ENCODE measurements around the gene KIAA1191.

The KIAA1191 gene

DNA sequence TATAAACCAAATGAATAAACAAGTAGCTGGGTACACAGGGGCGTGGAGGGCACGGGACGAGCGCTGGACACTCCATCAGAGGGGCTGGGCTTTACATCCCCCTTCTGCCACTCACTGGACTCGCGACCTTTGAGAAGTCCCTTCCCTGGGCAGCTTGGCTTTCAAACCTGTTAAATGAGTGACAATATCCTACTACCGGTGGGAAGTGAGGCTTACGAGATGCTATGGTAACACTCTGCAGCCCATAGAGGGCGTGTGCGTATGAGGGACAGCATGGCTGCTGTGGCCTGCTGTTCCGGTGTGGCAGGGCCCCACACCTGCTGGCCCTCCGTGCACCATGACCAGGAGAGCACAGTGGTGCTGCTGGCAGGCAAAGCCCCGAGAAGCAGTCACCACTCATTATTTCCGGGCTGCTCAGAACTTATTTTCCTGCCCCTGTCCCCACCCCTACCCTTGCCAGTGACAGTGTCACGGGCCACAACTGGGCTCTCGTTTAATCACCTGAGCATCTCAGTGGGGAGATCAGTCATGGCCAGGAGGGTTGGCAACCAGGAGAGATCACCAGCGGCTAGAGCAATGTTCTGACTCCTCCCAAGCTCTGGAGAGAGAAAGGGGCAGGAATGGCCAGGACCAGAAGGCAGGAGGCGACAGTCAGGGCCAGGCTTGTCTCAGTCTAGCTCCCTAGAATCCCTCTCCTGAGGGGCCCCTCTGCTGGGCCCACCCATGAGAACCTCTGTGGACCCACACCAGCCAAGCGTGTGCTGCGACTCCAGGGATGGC lies 44.3 kb upstream of the KIAA1191 start:
- H3K4me3 ChIP-seq (ENCODE audit: low read depth, low read length) = no peak overlapping the region
- TF ChIP-seq, protein P1, sequence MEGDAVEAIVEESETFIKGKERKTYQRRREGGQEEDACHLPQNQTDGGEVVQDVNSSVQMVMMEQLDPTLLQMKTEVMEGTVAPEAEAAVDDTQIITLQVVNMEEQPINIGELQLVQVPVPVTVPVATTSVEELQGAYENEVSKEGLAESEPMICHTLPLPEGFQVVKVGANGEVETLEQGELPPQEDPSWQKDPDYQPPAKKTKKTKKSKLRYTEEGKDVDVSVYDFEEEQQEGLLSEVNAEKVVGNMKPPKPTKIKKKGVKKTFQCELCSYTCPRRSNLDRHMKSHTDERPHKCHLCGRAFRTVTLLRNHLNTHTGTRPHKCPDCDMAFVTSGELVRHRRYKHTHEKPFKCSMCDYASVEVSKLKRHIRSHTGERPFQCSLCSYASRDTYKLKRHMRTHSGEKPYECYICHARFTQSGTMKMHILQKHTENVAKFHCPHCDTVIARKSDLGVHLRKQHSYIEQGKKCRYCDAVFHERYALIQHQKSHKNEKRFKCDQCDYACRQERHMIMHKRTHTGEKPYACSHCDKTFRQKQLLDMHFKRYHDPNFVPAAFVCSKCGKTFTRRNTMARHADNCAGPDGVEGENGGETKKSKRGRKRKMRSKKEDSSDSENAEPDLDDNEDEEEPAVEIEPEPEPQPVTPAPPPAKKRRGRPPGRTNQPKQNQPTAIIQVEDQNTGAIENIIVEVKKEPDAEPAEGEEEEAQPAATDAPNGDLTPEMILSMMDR (IDR thresholded peaks at IDR 0.05; ENCODE audit: low read depth, low read length) = no peak

- TF ChIP-seq, protein P1 (IDR thresholded peaks at IDR 0.05; ENCODE audit: low read depth, low read length) = no peak
- H3K4me3 ChIP-seq (ENCODE audit: low read depth, low read length) = no peak overlapping the region
Measured at GRCh38 chr5:176401281-176402205, 40.0 kb upstream of the KIAA1191 start.

DNA sequence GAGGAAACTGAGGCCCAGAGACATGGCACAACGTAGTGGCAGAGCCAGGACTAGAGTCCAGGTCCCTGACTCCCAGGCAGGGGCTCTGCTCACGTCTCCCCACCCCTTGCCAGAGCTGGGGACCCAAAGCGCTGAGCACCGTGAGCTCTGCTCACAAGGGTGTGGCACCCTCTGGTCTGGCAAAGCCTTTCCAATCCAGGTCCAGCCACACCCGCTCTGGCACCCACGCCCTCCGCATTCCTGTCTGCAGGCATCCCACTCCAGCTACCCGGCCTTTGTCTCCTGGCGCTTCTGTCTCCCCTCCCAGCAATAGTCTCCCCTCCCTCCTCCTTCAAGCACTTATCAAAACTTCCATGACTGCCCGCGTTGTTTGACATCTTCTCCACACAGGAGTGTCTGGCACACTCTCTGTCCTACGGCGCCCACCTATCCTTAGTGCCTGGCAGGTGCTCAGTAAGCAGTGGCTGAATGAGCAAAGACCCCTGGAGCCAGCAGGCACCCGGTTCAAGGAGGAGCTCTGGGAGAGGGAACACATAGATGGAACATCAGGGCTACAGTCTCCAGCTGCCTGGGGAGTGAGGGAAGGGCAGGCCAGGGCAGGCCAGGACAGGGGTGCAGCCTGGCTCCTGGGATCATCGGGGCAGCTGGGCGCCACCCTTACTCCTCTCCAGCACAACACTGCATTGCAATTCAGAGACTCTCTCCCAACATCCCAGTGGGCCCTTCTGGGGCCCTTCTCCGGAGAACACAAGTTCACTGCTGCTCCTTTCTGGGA lies 39.0 kb upstream of the KIAA1191 start:
- TF ChIP-seq, protein P1 (IDR thresholded peaks at IDR 0.05; ENCODE audit: low read depth, low read length) = no peak
- no peak overlapping the region for H3K4me3 ChIP-seq (ENCODE audit: low read depth, low read length)

GRCh38 chr5:176397736-176398420 lies 36.3 kb upstream of the KIAA1191 start:
- H3K4me3 ChIP-seq (ENCODE audit: low read depth, low read length) = no peak overlapping the region
- TF ChIP-seq, protein P1 (IDR thresholded peaks at IDR 0.05; ENCODE audit: low read depth, low read length) = no peak

- no peak overlapping the region for H3K4me3 ChIP-seq (ENCODE audit: low read depth, low read length)
- TF ChIP-seq, protein P1 (IDR thresholded peaks at IDR 0.05; ENCODE audit: low read depth, low read length) = no peak
Measured at GRCh38 chr5:176396330-176396729, 34.8 kb upstream of the KIAA1191 start.

GRCh38 chr5:176394881-176395675 lies 33.5 kb upstream of the KIAA1191 start:
- TF ChIP-seq, protein P1 (IDR thresholded peaks at IDR 0.05; ENCODE audit: low read depth, low read length) = no peak
- H3K4me3 ChIP-seq (ENCODE audit: low read depth, low read length) = no peak overlapping the region
